IPS-NIHi7 (cell line): Measurements from ENCODE around the gene CLDN1.
"Not testable (repeated sequence)": the region's sequence is repeated elsewhere in the genome, so short reads cannot be mapped to it uniquely, and the experiment has no call there.

ENCODE experiments used
- DNase-seq: peaks from one replicate; pipeline ENCODE4 v3.0.0; 2012; ENCODE audit warnings: mixed read lengths; ENCODE audit errors: extremely low spot score

The CLDN1 gene

DNA sequence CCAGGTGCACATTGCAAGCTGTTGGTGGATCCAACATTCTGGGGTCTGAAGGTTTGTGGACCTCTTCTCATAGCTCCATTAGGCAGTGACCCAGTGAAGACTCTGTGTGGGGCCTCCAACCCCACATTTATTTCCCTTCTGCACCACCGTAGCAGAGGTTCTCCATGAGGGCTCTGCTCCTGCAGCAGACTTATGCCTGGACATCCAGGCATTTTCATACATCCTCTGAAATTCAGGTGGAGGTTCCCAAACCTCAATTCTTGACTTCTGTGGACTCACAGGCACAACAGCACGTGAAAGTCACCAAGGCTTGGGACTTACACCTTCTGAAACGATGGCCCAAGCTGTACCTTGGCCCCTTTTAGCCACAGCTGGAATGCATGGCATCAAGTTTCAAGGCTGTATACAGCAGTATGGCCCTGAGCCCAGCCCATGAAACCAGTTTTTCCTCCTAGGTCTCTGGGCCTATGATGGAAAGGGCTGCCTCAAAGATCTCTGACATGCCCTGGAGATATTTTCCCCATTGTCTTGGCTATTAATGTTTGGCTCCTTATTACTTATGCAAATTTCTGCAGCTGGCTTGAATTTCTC lies 30.2 kb downstream of the CLDN1 start:
- DNase-seq = no peak

GRCh38 chr3:190289989-190290388 lies 32.3 kb downstream of the CLDN1 start:
- DNase-seq = no peak

- DNase-seq = no peak
Observed at GRCh38 chr3:190288836-190289235, 33.4 kb downstream of the CLDN1 start.

GRCh38 chr3:190286014-190286413 lies 36.2 kb downstream of the CLDN1 start:
- DNase-seq = no peak

DNA sequence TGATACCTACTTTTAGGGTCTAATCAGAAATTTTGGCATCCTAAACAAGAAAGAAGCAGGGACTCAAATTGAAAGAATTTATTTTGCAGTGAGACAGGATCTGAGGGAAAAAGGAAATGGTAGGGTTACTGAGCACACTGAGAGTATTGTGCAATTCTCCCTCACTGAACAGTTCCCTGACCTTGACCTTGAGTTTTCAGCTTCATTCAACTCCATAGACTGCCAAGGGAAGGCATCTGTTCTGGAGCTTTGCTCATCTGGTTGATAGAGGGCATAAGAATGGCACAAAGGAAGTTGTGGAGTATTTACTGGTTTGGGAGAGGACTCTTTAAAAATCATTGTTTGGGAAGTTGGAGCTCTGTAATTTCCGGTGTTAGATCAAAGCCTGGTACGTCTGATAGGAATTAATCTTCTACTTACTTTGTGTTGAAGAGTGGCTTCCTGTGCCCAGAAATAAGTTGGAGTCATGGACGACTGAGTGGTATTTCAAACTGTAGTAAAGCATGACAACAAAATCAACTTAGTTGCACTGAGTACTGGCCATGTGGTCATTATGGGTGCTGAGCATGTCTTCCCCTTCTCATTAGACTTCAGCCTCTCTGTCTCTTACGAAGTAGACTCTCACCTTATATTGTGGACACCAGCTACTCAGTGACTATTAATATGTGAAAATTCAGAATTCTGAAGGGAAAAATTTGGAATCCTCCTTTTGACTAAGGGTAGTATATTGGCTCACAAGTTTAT lies 40.8 kb downstream of the CLDN1 start:
- no peak for DNase-seq

- DNase-seq = peak; percentile 24
Observed at GRCh38 chr3:190279690-190280089, 42.6 kb downstream of the CLDN1 start.

GRCh38 chr3:190272747-190273146 lies 49.5 kb downstream of the CLDN1 start:
- no peak for DNase-seq

- DNase-seq = no peak
Observed at GRCh38 chr3:190269101-190269500, 53.1 kb downstream of the CLDN1 start.

DNA sequence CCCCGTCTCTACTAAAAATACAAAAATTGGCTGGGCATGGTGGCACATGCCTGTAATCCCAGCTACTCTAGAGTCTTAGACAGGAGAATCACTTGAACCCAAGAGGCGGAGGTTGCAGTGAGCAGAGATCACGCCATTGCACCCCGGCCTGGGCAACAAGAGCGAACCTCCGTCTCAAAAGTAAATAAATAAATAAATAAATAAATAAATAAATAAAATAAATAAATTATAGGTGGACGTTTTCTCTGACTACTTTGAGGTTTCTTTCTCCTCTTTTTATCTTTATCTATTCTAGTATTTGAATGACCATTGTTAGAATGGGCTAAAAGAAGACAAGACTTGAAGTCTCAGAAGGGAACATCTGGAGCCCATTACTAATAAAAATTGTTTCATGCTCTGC lies 54.8 kb downstream of the CLDN1 start:
- DNase-seq = not testable (repeated sequence)

GRCh38 chr3:190266913-190267290 lies 55.3 kb downstream of the CLDN1 start:
- DNase-seq = no peak

- DNase-seq = no peak
Observed at GRCh38 chr3:190266265-190266912, 55.9 kb downstream of the CLDN1 start.

- no peak for DNase-seq
Observed at GRCh38 chr3:190265796-190266195, 56.5 kb downstream of the CLDN1 start.

DNA sequence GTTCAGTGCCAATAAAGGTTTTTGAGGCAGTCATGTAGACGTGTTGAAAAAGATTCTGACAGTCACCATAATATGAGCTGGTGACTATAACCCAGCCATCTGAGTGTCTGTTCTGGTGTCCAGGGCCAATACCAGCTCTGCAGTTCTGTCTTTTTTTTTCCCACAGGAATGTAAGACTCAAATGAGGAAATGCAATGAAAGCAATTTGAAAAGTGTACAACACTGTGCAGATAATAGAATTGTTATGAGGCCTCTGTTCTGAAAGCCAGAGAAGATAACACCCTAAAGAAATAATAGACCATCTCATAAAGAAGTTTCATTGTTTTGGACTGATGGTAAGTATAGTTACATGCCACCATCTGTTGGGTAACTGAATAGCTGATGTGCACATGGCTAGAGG lies 57.1 kb downstream of the CLDN1 start:
- no peak for DNase-seq

- DNase-seq = no peak
Observed at GRCh38 chr3:190261740-190262139, 60.5 kb downstream of the CLDN1 start.

- DNase-seq = no peak
Observed at GRCh38 chr3:190261015-190261414, 61.2 kb downstream of the CLDN1 start.

GRCh38 chr3:190260301-190260700 lies 61.9 kb downstream of the CLDN1 start:
- no peak for DNase-seq

- peak; percentile 19 for DNase-seq
Observed at GRCh38 chr3:190258634-190259033, 63.6 kb downstream of the CLDN1 start.
